GM18520 (cell line): ENCODE measurements around the gene CDH13.
A peak's percentile ranks its signal among the peaks of the same experiment; 100 is the strongest.

Experiments
- ATAC-seq: cut with Tn5 transposase; IDR thresholded peaks from one replicate; pipeline ENCODE4 v1.9.1; 2021; ENCODE audit not compliant: unreplicated experiment

CDH13 gene

GRCh38 chr16:82625066-82625968 is 1.5 kb upstream of the CDH13 start:
- ATAC-seq: no peak

- no peak for ATAC-seq
Measured at GRCh38 chr16:82628088-82628423, 1.3 kb downstream of the CDH13 start.

GRCh38 chr16:82628711-82629110 is 1.9 kb downstream of the CDH13 start:
- no peak for ATAC-seq

- no peak for ATAC-seq
Measured at GRCh38 chr16:82629441-82630027, 2.8 kb downstream of the CDH13 start.

GRCh38 chr16:82630219-82630618 is 3.5 kb downstream of the CDH13 start:
- no peak for ATAC-seq

- ATAC-seq: no peak
Measured at GRCh38 chr16:82630688-82631087, 3.9 kb downstream of the CDH13 start.

- ATAC-seq: no peak
Measured at GRCh38 chr16:82631701-82632685, 5.2 kb downstream of the CDH13 start.

GRCh38 chr16:82633964-82634600 is 7.3 kb downstream of the CDH13 start:
- no peak for ATAC-seq

GRCh38 chr16:82634955-82635610 is 8.3 kb downstream of the CDH13 start:
- no peak for ATAC-seq

- no peak for ATAC-seq
Measured at GRCh38 chr16:82636485-82636884, 9.7 kb downstream of the CDH13 start.

GRCh38 chr16:82636958-82637357 is 10.2 kb downstream of the CDH13 start:
- no peak for ATAC-seq

GRCh38 chr16:82638095-82638798 is 11.5 kb downstream of the CDH13 start:
- ATAC-seq: no peak

- no peak for ATAC-seq
Measured at GRCh38 chr16:82639263-82639662, 12.5 kb downstream of the CDH13 start.

- no peak for ATAC-seq
Measured at GRCh38 chr16:82639666-82640336, 13.0 kb downstream of the CDH13 start.

GRCh38 chr16:82641336-82641984 is 14.7 kb downstream of the CDH13 start:
- ATAC-seq: peak; percentile 52

- no peak for ATAC-seq
Measured at GRCh38 chr16:82643136-82643535, 16.4 kb downstream of the CDH13 start.

GRCh38 chr16:82643936-82644630 is 17.3 kb downstream of the CDH13 start:
- ATAC-seq: no peak

GRCh38 chr16:82646504-82646903 is 19.7 kb downstream of the CDH13 start:
- no peak for ATAC-seq
